GM21447 (cell line): ENCODE results near the gene APBA2.

Source experiments
- ATAC-seq: cut with Tn5 transposase; IDR thresholded peaks from one replicate; pipeline ENCODE4 v1.9.1; 2021; ENCODE audit not compliant: unreplicated experiment

The APBA2 gene

DNA sequence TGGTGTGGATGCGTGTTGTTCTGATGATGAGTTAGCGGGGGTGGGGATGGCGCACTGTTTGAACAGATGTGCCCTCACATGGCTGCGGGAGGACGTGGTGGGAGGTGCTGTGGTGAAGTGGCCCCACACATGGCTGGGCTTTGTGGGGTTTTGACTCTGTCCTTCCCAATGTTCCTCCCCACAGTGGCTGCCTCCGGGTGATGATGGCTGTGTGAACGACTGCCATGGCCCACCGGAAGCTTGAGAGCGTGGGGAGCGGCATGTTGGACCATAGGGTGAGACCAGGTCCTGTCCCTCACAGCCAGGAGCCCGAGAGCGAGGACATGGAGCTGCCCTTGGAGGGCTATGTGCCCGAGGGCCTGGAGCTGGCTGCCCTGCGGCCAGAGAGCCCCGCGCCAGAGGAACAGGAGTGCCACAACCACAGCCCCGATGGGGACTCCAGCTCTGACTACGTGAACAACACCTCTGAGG lies 167.9 kb downstream of the APBA2 start:
- no peak for ATAC-seq

- ATAC-seq: no peak
These were observed 168.6 kb downstream of the APBA2 start for GRCh38 chr15:29054171-29055045.

GRCh38 chr15:29055876-29056275 lies 170.1 kb downstream of the APBA2 start:
- no peak for ATAC-seq

- no peak for ATAC-seq
These were observed 171.2 kb downstream of the APBA2 start for GRCh38 chr15:29056839-29057450.

DNA sequence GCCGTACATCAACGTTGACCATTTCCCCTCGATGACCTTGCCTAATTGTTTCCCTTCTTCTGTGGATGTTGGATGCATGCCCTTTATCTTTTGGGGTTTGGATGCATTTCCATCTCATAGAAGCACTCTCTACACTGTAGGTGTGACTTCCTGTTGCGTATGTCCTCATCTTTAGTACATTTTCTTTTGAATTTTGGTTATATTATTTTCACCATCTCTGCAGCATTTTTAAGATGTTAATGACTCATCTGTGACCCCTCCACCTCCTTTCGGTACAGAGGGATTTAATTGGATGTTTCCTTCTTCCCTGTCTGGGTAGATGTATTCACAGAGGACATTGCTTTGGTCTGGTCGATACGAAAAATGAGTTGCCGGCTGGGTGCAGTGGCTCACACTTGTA lies 172.1 kb downstream of the APBA2 start:
- no peak for ATAC-seq

- no peak for ATAC-seq
These were observed 173.2 kb downstream of the APBA2 start for GRCh38 chr15:29058903-29059539.

GRCh38 chr15:29059871-29060640 lies 174.3 kb downstream of the APBA2 start:
- ATAC-seq: no peak

DNA sequence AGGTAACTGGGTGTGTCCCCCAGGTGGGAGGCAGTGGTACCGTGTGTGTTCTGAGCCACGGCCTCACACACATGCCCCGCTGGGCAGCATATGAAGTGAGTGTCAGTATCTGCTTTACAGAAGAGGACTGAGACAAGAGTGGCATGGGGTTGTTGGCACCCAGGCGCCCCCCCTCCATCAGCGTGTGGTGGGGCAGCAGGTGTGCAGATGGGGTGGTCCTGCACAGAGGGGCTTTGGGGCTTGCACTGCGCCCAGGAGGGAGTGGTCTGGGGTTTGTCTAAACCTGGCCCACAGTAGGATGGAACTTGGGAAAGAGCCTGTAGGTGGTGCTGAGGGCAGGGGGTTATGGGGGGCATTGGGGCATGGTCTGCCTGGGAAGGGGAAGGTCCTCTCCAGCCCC lies 176.0 kb downstream of the APBA2 start:
- ATAC-seq: no peak

DNA sequence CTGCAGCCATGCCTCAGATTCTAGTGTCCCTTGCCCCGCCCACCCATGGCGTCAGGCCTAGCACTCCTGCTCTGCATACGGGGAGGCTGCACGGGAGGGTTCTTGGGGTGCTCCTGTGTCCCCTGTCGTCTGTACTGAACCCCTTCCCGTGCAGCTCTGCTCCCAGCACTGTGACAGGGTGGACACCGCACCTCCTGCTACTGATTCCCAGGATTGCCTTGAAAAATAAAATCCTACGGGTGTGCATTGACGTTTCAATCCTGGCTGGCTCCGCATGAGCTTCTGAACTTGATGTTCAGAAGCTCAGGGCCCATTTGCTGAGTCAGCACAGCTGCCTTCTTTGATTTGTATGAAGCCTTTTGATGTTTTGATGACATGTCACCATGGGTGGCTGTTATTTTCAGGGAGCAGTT lies 176.4 kb downstream of the APBA2 start:
- ATAC-seq: no peak

- no peak for ATAC-seq
These were observed 176.9 kb downstream of the APBA2 start for GRCh38 chr15:29062626-29063025.

- ATAC-seq: no peak
These were observed 177.9 kb downstream of the APBA2 start for GRCh38 chr15:29063646-29064045.

DNA sequence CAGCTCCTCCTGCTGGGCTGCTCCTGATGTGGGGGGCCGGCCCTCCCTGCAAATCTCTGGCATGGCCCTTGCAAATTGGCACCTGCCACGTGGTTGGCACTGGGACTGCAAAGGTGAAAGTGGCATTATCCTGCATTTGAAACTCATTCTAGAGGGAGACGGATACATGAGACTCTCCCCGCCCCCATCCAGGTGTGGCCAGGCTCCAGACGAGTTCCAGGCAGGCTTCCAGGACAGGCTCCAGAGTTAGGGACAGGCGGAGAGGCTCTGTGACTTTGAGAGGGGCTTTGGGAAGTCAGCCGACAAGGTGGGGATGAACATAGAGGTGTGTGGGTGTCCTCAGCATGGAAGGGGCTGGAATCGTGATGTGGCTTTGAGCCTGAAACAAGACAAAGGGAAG lies 178.5 kb downstream of the APBA2 start:
- ATAC-seq: no peak

- ATAC-seq: no peak
These were observed 179.0 kb downstream of the APBA2 start for GRCh38 chr15:29064731-29065130.

GRCh38 chr15:29065571-29065970 lies 179.8 kb downstream of the APBA2 start:
- no peak for ATAC-seq

DNA sequence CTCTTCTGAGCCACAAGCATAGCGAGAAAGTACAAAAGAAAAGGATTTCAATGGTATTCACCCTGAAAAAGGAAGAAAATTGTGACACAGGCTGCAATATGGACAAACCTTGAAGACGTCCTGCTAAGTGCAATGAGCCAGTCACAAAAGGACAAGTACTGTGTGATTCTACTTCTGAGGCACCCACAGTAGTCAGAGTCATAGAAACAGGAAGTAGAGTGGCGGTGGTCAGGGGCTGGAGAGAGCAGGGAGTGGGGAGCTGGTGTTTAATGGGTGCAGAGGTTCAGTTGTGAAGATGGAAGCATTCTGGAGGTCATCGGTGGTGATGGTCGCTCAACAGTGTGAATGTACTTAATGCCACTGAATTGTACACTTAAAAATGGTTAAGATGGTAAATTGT lies 180.5 kb downstream of the APBA2 start:
- ATAC-seq: no peak

DNA sequence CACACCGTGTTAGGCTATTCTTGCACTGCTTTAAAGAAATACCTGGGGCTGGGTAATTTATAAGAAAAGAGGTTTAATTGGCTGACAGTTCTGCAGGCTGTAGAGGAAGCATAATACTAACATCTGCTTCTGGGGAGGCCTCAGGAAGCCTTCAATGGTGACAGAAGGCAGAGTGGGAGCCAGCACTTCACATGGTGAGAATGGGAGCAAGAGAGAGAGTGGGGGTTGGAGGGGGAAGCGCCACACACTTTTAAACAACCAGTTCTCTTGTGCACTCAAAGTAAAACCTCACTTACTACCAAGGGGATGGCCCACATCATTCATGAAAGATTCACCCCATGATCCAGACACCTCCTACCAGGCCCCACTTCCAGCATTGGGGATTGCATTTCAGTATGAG lies 181.1 kb downstream of the APBA2 start:
- no peak for ATAC-seq

- no peak for ATAC-seq
These were observed 182.2 kb downstream of the APBA2 start for GRCh38 chr15:29067949-29068348.

GRCh38 chr15:29070471-29071231 lies 184.9 kb downstream of the APBA2 start:
- no peak for ATAC-seq

DNA sequence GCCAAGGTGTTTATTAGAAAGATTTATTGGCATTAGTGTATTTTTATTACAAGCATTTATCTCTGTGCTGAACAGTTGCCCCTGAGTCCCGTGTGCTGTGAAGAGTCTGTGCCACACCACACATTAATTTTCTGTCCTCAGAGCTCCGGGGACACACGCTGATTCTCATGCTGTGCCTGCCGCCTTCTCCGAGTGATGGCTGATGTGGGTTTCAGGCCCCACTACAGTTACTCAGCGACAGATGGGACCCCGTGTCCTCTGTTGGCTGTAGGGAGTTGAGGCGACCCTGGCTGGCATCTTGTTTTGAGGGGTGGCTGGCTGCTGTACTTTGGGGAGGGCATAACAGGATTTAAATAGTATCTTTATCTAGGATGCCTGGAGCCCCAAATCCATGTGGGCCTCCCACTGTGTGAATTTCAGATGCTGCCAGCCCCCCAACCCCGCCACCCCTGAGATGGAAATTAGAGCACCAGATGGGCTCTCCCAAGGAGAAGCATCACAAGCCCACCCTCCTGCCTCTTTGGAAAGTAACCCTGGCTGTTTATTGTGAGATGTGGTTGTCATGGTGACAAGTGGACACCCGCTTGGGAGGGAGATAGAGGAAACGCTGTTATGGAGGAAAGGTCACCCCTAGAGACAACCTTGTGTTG lies 185.6 kb downstream of the APBA2 start:
- no peak for ATAC-seq

DNA sequence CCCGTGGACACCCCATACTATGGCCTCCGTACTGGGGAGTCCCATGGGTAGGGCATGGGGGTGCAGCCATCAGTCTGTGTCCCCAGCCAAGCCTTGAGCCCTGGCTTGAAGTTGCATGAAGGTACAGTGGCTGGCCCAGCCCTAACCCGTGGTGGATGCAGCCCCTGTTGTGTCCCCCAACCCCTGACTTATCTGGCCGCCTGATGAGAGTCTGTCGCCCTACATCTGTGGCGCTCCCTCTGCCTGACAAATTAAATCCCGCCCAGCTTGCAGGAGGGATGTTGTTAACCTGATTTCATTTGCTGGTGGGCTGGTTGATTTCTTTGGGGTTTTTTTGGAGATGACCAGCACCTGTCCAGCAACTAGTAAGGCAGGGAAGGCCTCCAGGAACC lies 186.1 kb downstream of the APBA2 start:
- no peak for ATAC-seq
